ENCODE data around the gene TGFBR3. TPM values are rescaled to one million over a fixed set of nuclear protein-coding genes. Genes with fewer than 3 reads are reported as not detected.

The TGFBR3 gene
- total and polyA plus RNA-seq, 9 of the 15 experiments (the other 6 are each of a cell fraction or from before 2014, with no cell fraction given): 3.6 to 32.4 (median 15.6) TPM

- Histone ChIP-seq H2AFZ (ENCODE audit: low read depth, low read length) (no peak overlapping the region), H3K9me1 (ENCODE audit: control insufficient read depth, insufficient read depth, low read length) (no peaks in the 10 kb centered on the region), H3K27me3 (ENCODE audit: control insufficient read depth in 2 of 2, insufficient read depth in 2 of 2, low read length in 2 of 2) (no peaks in the 10 kb centered on the region), H3K4me3 (no peak overlapping the region), H3K4me2 (ENCODE audit: insufficient read depth, low read length) (no peak overlapping the region), H4K20me1 (replicated peaks; ENCODE audit: control insufficient read depth, insufficient read depth, low read length) (no peaks in the 10 kb centered on the region), H3K4me1 (replicated peaks in 1 of 2; ENCODE audit: control insufficient read depth in 2 of 2, insufficient read depth in 2 of 2, low read length in 2 of 2) (peaks cover 6 to 12% of the 10 kb centered on the region in 2 experiments), H3K36me3 (ENCODE audit: control insufficient read depth, insufficient read depth, low read length) (peaks cover 7% of the 10 kb centered on the region; the same call in 2 of the 3 replicates), H3K9ac (ENCODE audit: insufficient read depth in 1 of 2, low read depth in 2 of 2, low read length in 2 of 2) (no peak overlapping the region), H3K79me2 (ENCODE audit: control insufficient read depth, insufficient read depth, low read length) (peaks cover 3% of the 10 kb centered on the region; the same call in 1 of the 3 replicates), H3K27ac (ENCODE audit: extremely low read depth, low read depth, low read length) (no peak overlapping the region), H3K9me3 (replicated peaks; ENCODE audit: control insufficient read depth, insufficient read depth, low read depth, low read length) (no peaks in the 10 kb centered on the region)
- WGBS (ENCODE audit: insufficient coverage, low coverage, missing lambda C conversion rate): 73% methylated on average over 5 of the region's 5 CpGs
- DNase-seq (ENCODE audit: extremely low read depth in 1 of 4, low spot score in 3 of 4) (no peak), FAIRE-seq (no peak), ATAC-seq (no peak)
- in situ Hi-C loops (cut with MboI) (no loop called here), intact Hi-C loops (cut with micrococcal nuclease) (no loop called here)
- TF ChIP-seq RBM34 (IDR thresholded peaks at IDR 0.05; ENCODE audit: borderline replicate concordance, insufficient read depth, low read length) (no peak), EGR1 (conservative IDR thresholded peaks at IDR 0.05) (no peak), FOXA1 (IDR thresholded peaks at IDR 0.05; ENCODE audit: borderline replicate concordance) (no peak), SRSF1 (IDR thresholded peaks at IDR 0.05; ENCODE audit: low read depth, low read length) (no peak), NFYB (IDR thresholded peaks at IDR 0.05; ENCODE audit: extremely low read depth, insufficient read length) (no peak), PBX2 (CRISPR knock-in tag; IDR thresholded peaks at IDR 0.05; ENCODE audit: low read depth) (no peak), PBX2 (tag; conservative IDR thresholded peaks at IDR 0.05; ENCODE audit: low read depth) (no peak), PHB2 (IDR thresholded peaks at IDR 0.05; ENCODE audit: low read depth) (no peak), ARID2 (IDR thresholded peaks at IDR 0.05) (no peak), ILK (tag; IDR thresholded peaks at IDR 0.05; ENCODE audit: borderline replicate concordance, low read depth) (no peak)
- no TSS peak for BruUV-seq (replicated peaks)
- ChIA-PET POLR2A (no interaction called here), CTCF (ENCODE audit: low intra/inter-chr PET ratio) (no interaction called here)
Measured at GRCh38 chr1:91798241-91798648, 87.7 kb downstream of the TGFBR3 start.
